ENCODE measurements around the gene HAUS7. TPM values are rescaled to one million over a fixed set of nuclear protein-coding genes. Genes with fewer than 3 reads are reported as not detected.

HAUS7 gene
- total RNA-seq, 1 experiment from 2014 or later: 59.9 TPM

- intact Hi-C loops (cut with micrococcal nuclease; ENCODE audit: unreplicated experiment) (no loop called here), in situ Hi-C loops (cut with HindIII; ENCODE audit: low pct_unique_long_range_greater_than_20kb, low sequenced_read_pairs) (no loop called here)
- Histone ChIP-seq H3K27ac (ENCODE audit: low read length) (no peak overlapping the region), H3K36me3 (ENCODE audit: control insufficient read depth, insufficient read depth, low read length) (no peaks in the 10 kb centered on the region), H3K27me3 (ENCODE audit: control insufficient read depth, insufficient read depth, low read length) (no peaks in the 10 kb centered on the region), H3K9me3 (ENCODE audit: control insufficient read depth, insufficient read depth, low read depth, low read length) (no peaks in the 10 kb centered on the region), H3K4me3 (ENCODE audit: low read depth in 2 of 2, low read length in 2 of 2) (no peak overlapping the region), H3K4me1 (ENCODE audit: control insufficient read depth, insufficient read depth, low read length) (no peaks in the 10 kb centered on the region)
- POLR2A ChIA-PET: no interaction called here
- CTCF ChIA-PET: interaction anchor here (1.1 kb wide), 1 partner anchor 28 kb away, joined by 6 read pairs; the partner anchor contains the start of gene HAUS7
- no peak for ATAC-seq
- TF ChIP-seq POLR2AphosphoS5 (IDR thresholded peaks at IDR 0.05; ENCODE audit: low read depth, low read length): no peak
- no peak for TF ChIP-seq CTCF (IDR thresholded peaks at IDR 0.05)
- TF ChIP-seq REST (IDR thresholded peaks at IDR 0.05; ENCODE audit: insufficient read depth in 1 of 2, low read depth in 2 of 2, low read length in 1 of 2): no peak
- TF ChIP-seq SIN3A (IDR thresholded peaks at IDR 0.05; ENCODE audit: borderline replicate concordance, insufficient read depth, low read depth, low read length): no peak
- no peak for TF ChIP-seq TCF7L2 (IDR thresholded peaks at IDR 0.05; ENCODE audit: low read depth, low read length)
- DNase-seq (ENCODE audit: low read depth, low spot score): no peak
- BruUV-seq (replicated peaks): no TSS peak
These were observed 28.1 kb upstream of the HAUS7 start for GRCh38 chrX:153498453-153498852.

GRCh38 chrX:153496590-153496959, 26.2 kb upstream of the HAUS7 start:
- in situ Hi-C loops (cut with HindIII; ENCODE audit: low pct_unique_long_range_greater_than_20kb, low sequenced_read_pairs) (no loop called here), intact Hi-C loops (cut with micrococcal nuclease; ENCODE audit: unreplicated experiment) (no loop called here)
- Histone ChIP-seq H3K27ac (ENCODE audit: low read length) (no peak overlapping the region), H3K27me3 (ENCODE audit: control insufficient read depth, insufficient read depth, low read length) (no peaks in the 10 kb centered on the region), H3K4me1 (ENCODE audit: control insufficient read depth, insufficient read depth, low read length) (peaks cover 4% of the 10 kb centered on the region), H3K4me3 (ENCODE audit: low read depth in 2 of 2, low read length in 2 of 2) (no peak overlapping the region), H3K9me3 (ENCODE audit: control insufficient read depth, insufficient read depth, low read depth, low read length) (no peaks in the 10 kb centered on the region), H3K36me3 (ENCODE audit: control insufficient read depth, insufficient read depth, low read length) (no peaks in the 10 kb centered on the region)
- ChIA-PET POLR2A (no interaction called here), CTCF (interaction anchor here (0.7 kb wide), 1 partner anchor 593 kb away, joined by 3 read pairs; no protein-coding TSS in a partner anchor)
- no TSS peak for BruUV-seq (replicated peaks)
- TF ChIP-seq POLR2AphosphoS5 (IDR thresholded peaks at IDR 0.05; ENCODE audit: low read depth, low read length) (no peak), CTCF (IDR thresholded peaks at IDR 0.05) (no peak), TCF7L2 (IDR thresholded peaks at IDR 0.05; ENCODE audit: low read depth, low read length) (no peak)
- no peak for DNase-seq (ENCODE audit: low read depth, low spot score)
- ATAC-seq: no peak
